Hepatocyte (in vitro differentiated cells): ENCODE data around the gene SLC12A7.

Experiments used
- EZH2 ChIP-seq: fragments of 200-600 bp; sonication (generic); IDR thresholded peaks from 2 replicates; pipeline ENCODE4 v1.6.1; 2016; ENCODE audit warnings: antibody characterized with exemption, mild to moderate bottlenecking, borderline replicate concordance
- EZH2phosphoT487 ChIP-seq: fragments of 200-600 bp; sonication (generic); IDR thresholded peaks from one replicate; pipeline ENCODE4 v1.6.1; 2018; ENCODE audit warnings: antibody characterized with exemption, mild to moderate bottlenecking, low read depth, moderate library complexity; ENCODE audit not compliant: unreplicated experiment, severe bottlenecking
- TF ChIP-seq, protein P1 (sequence below): fragments of 200-600 bp; sonication (generic); IDR thresholded peaks from 2 replicates; pipeline ENCODE4 v1.5.1; 2016; ENCODE audit warnings: antibody characterized with exemption, mild to moderate bottlenecking; ENCODE audit not compliant: poor library complexity

DNA sequence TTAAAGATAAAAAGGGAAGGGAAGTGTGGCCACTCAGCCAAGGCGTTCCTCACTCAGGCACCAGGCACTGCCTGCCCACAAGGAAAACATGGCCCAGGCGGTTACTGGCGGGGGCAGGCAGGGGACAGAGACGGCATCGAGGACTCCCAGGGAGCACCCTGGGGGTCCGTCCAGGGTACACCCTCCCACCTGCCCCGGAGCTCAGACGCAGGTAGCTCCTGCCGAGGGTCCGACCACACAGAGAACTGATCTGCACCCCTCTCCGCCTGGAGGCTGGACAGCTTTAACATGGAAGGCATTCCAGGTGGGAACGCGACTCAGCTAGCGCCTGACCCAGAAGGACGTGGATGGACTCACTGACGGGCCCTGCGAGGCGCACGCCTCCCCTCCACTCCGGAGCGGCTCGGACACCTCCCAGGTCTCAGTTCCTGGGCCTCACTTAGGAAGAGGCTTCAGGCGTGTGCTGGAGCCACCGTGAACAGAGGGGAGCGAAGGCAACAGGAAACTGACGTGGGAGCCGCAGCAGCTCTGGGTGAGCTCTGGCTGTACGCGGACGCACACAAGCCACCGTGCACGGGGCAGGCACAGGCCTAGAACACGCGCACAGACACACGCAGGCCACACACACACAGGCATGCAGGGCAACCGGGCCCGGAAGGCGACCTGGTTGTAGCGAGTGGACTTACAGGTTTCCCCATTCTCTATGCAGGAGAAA is 55.8 kb downstream of the SLC12A7 start:
- TF ChIP-seq, protein P1, sequence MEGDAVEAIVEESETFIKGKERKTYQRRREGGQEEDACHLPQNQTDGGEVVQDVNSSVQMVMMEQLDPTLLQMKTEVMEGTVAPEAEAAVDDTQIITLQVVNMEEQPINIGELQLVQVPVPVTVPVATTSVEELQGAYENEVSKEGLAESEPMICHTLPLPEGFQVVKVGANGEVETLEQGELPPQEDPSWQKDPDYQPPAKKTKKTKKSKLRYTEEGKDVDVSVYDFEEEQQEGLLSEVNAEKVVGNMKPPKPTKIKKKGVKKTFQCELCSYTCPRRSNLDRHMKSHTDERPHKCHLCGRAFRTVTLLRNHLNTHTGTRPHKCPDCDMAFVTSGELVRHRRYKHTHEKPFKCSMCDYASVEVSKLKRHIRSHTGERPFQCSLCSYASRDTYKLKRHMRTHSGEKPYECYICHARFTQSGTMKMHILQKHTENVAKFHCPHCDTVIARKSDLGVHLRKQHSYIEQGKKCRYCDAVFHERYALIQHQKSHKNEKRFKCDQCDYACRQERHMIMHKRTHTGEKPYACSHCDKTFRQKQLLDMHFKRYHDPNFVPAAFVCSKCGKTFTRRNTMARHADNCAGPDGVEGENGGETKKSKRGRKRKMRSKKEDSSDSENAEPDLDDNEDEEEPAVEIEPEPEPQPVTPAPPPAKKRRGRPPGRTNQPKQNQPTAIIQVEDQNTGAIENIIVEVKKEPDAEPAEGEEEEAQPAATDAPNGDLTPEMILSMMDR: no peak
- TF ChIP-seq EZH2: no peak
- no peak for TF ChIP-seq EZH2phosphoT487
